ENCODE measurements around the gene CD69.
"Not testable (repeated sequence)": the region's sequence is repeated elsewhere in the genome, so short reads cannot be mapped to it uniquely, and the experiment has no call there.

Gene CD69

GRCh38 chr12:9708853-9709252 lies 51.8 kb downstream of the CD69 start:
- Histone ChIP-seq H3K27me3 (ENCODE audit: insufficient read depth, low read length) (no peaks in the 10 kb centered on the region), H3K9ac (ENCODE audit: low read depth, low read length) (no peak overlapping the region), H3K36me3 (ENCODE audit: insufficient read depth, low read depth, low read length) (no peaks in the 10 kb centered on the region)

DNA sequence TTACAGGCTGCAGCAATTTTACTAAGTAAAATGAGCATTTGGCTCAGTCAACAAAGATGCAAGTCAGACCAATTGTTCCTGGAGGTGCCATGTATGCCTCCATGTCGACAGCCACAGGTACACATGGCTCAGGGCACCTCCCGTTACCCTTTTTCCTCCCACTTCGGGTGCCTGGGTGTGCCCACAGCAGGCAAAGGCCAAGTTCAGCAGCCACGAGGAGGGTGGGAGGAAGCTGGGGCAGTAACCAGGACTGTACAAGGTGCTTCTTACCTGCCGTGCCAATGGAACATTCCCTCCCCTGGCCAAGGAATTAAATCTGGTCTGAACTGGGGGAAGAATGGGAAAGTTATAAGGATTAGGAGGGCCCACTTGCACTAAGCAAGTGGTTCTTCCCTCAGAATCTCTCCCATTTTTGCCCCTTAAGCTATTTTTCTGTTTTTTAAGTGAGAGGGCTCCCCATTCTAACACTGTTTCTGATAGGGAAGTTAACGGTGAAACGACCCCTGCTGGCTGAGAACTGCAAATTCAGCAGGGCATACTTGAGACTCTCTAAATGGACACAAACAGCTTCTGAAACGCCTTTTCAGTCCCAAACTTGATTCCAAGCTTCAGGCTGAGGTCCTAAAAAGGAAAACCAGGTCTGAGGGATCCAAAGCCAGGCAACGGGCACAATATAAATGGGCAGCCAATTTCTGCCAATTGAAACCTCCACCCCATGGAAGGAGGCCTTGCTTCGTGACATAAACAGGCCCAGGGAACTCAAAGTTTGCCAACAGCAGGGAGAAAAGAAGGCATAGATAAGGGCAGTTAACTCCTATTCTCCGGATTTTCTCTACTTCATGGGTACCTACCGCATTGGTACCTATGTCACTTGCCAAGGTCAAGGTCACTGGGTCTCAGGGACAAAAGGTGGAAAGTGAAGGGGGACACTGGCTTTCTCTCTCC lies 52.6 kb downstream of the CD69 start:
- Histone ChIP-seq H3K27me3 (ENCODE audit: insufficient read depth, low read length) (no peaks in the 10 kb centered on the region), H3K27ac (ENCODE audit: low read length) (no peak overlapping the region), H3K9ac (ENCODE audit: low read depth, low read length) (no peak overlapping the region), H3K4me3 (ENCODE audit: low read length) (no peak overlapping the region), H3K36me3 (ENCODE audit: insufficient read depth, low read depth, low read length) (no peaks in the 10 kb centered on the region), H3K4me1 (ENCODE audit: insufficient read depth, low read length) (no peaks in the 10 kb centered on the region), H3K9me3 (ENCODE audit: insufficient read depth, low read depth, low read length) (peaks cover 4% of the 10 kb centered on the region; the same call in 1 of the 2 replicates)

More at GRCh38 chr12:9708853-9709252, 51.8 kb downstream of the CD69 start:
- Histone ChIP-seq H3K27ac (ENCODE audit: low read length) (no peak overlapping the region), H3K9me3 (ENCODE audit: insufficient read depth, low read depth, low read length) (peaks cover 4% of the 10 kb centered on the region; the same call in 1 of the 2 replicates), H3K4me3 (ENCODE audit: low read length) (no peak overlapping the region), H3K4me1 (ENCODE audit: insufficient read depth, low read length) (no peaks in the 10 kb centered on the region)

DNA sequence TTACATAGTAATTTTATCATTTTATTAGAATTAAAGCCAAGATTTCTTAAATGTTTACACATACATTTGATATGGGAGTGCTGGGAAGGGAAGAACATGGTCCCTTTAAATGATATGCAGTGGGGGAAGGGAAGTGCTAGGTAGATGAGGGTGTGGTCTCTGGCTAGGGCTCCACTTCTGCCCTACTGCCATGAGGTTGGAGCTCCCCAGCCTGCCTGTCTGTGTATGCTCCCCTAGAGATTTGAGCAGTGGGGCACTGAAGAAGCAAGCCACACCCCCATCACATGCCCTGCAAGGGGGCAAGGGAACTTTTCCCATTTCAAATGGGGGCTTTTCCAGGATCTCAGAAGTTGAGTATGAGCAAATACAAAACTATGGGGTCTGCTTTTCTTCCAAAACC lies 53.3 kb downstream of the CD69 start:
- Histone ChIP-seq H3K4me1 (ENCODE audit: insufficient read depth, low read length) (no peaks in the 10 kb centered on the region), H3K36me3 (ENCODE audit: insufficient read depth, low read depth, low read length) (no peaks in the 10 kb centered on the region), H3K9ac (ENCODE audit: low read depth, low read length) (no peak overlapping the region), H3K27me3 (ENCODE audit: insufficient read depth, low read length) (no peaks in the 10 kb centered on the region), H3K9me3 (ENCODE audit: insufficient read depth, low read depth, low read length) (peaks cover 4% of the 10 kb centered on the region; the same call in 1 of the 2 replicates), H3K27ac (ENCODE audit: low read length) (no peak overlapping the region), H3K4me3 (ENCODE audit: low read length) (no peak overlapping the region)

GRCh38 chr12:9706086-9706685 lies 54.5 kb downstream of the CD69 start:
- Histone ChIP-seq H3K27me3 (ENCODE audit: insufficient read depth, low read length) (no peaks in the 10 kb centered on the region), H3K9ac (ENCODE audit: low read depth, low read length) (no peak overlapping the region), H3K4me3 (ENCODE audit: low read length) (no peak overlapping the region), H3K4me1 (ENCODE audit: insufficient read depth, low read length) (no peaks in the 10 kb centered on the region), H3K27ac (ENCODE audit: low read length) (no peak overlapping the region), H3K9me3 (ENCODE audit: insufficient read depth, low read depth, low read length) (peaks cover 4% of the 10 kb centered on the region; the same call in 1 of the 2 replicates), H3K36me3 (ENCODE audit: insufficient read depth, low read depth, low read length) (no peaks in the 10 kb centered on the region)

GRCh38 chr12:9704561-9704960 lies 56.1 kb downstream of the CD69 start:
- H3K9ac ChIP-seq (ENCODE audit: low read depth, low read length); H3K4me3 ChIP-seq (ENCODE audit: low read length); H3K4me1 ChIP-seq (ENCODE audit: insufficient read depth, low read length); H3K27me3 ChIP-seq (ENCODE audit: insufficient read depth, low read length); H3K27ac ChIP-seq (ENCODE audit: low read length); H3K9me3 ChIP-seq (ENCODE audit: insufficient read depth, low read depth, low read length); H3K36me3 ChIP-seq (ENCODE audit: insufficient read depth, low read depth, low read length): not testable (repeated sequence)

All from iPS-20b (cell line).